ENCODE data around the gene MRPL9.

Gene MRPL9

GRCh38 chr1:151710187-151710840 lies 53.0 kb downstream of the MRPL9 start:
- DNase-seq = peak; percentile 22 to 31

Measured in NCI-H2081 (cell line).